ENCODE results near the gene DHRS11. TPM values are rescaled to one million over a fixed set of nuclear protein-coding genes. Genes with fewer than 3 reads are reported as not detected.

Gene DHRS11
- total RNA-seq, 1 experiment from 2014 or later: 38.6 TPM

DNA sequence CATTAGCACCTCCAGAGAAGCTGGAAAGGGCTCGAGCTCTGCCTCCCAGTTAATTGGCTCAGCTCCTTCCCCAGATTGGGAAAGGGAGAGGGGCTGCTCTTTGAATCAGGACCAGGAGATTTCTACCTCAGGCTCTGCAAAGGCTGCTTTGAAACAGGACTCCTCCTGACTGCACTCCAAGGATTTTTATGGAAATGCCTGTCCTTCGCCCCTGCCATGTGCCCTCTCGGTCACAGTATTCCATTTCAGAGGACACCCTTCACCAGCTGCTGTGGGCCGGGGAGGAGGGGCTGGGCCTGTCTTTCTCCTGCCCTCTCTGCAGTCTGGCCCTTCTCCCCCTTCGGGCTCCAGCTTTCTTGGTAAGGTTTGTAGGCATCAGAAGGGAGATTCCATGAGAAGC is 23.3 kb downstream of the DHRS11 start:
- DNase-seq: no peak
- Histone ChIP-seq H3K27me3 (ENCODE audit: control insufficient read depth, insufficient read depth, low read length) (no peaks in the 10 kb centered on the region), H3K4me3 (ENCODE audit: insufficient read depth, low read depth, low read length) (no peak overlapping the region)

GRCh38 chr17:36616061-36617029 is 24.7 kb downstream of the DHRS11 start:
- no peak overlapping the region for H3K4me3 ChIP-seq (ENCODE audit: insufficient read depth, low read depth, low read length)
- H3K27me3 ChIP-seq (ENCODE audit: control insufficient read depth, insufficient read depth, low read length): no peaks in the 10 kb centered on the region
- H3K36me3 ChIP-seq (replicated peaks; ENCODE audit: control insufficient read depth, insufficient read depth, low read length): no peaks in the 10 kb centered on the region
- no peak for DNase-seq

More for the DNA sequence above, 23.3 kb downstream of the DHRS11 start:
- no peaks in the 10 kb centered on the region for H3K36me3 ChIP-seq (replicated peaks; ENCODE audit: control insufficient read depth, insufficient read depth, low read length)

GRCh38 chr17:36617773-36618172 is 26.1 kb downstream of the DHRS11 start:
- no peak for DNase-seq
- Histone ChIP-seq H3K27me3 (ENCODE audit: control insufficient read depth, insufficient read depth, low read length) (no peaks in the 10 kb centered on the region), H3K36me3 (replicated peaks; ENCODE audit: control insufficient read depth, insufficient read depth, low read length) (no peaks in the 10 kb centered on the region), H3K4me3 (ENCODE audit: insufficient read depth, low read depth, low read length) (no peak overlapping the region)

DNA sequence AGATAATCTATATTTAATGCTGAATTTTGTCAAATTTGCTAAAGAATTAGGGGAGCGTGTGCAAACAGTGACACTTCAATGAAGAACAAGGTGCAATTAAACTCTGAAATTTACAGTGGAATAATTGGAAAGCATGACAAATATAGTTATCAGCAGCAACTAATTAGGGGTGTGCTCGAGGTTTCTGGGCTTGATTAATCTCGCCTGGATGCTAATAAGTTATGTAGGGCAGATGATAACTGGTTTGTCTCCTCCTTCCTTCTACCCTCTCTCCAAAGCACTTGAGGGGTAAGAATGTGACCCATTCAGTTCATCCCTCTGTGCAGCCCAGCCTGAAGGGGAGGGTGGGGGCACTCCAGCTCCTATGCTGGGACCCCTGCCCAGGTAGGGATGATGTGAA is 31.6 kb downstream of the DHRS11 start:
- no peaks in the 10 kb centered on the region for H3K36me3 ChIP-seq (replicated peaks; ENCODE audit: control insufficient read depth, insufficient read depth, low read length)
- H3K27me3 ChIP-seq (ENCODE audit: control insufficient read depth, insufficient read depth, low read length): no peaks in the 10 kb centered on the region
- DNase-seq: no peak
- H3K4me3 ChIP-seq (ENCODE audit: insufficient read depth, low read depth, low read length): no peak overlapping the region

DNA sequence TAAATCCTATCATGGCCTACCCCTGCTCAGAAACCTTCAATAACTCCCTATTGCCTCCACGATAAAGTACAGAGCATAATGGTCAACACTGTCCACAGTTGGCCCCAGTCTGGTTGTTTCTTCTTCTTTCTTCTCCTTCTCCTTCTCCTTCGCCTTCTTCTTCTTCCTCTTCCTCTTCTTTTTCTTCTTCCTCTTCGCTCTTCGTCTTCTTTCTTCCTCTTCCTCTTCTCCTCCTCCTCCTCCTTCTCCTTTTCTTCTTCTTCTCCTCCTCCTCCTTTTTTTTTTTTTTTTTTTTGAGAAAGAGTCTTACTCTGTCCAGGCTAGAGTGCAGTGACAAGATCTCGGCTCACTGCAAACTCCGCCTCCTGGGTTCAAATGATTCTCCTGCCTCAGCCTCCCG is 33.5 kb downstream of the DHRS11 start:
- Histone ChIP-seq H3K4me3 (ENCODE audit: insufficient read depth, low read depth, low read length) (no peak overlapping the region), H3K36me3 (replicated peaks; ENCODE audit: control insufficient read depth, insufficient read depth, low read length) (no peaks in the 10 kb centered on the region), H3K27me3 (ENCODE audit: control insufficient read depth, insufficient read depth, low read length) (no peaks in the 10 kb centered on the region)
- DNase-seq: no peak

DNA sequence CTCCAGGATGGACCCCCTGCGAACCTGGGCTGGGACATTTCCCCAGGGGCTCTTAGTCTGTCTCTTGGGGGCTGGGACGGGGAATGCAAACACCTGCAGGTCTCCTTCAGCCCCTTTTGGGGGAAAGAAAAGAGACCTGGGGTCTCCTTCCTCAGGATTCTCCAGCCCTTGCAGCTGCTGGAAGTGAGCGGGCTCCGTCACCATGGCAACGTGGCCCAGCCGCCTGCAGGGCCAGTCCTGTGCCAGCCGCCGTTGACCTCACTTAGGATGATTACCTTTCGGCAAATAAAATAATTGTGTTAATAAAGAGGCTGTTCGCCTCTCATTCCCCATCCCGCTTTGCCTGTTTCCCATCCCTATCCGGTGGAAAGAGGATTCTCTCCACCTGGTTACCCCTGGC is 35.4 kb downstream of the DHRS11 start:
- peak; percentile 80 for DNase-seq
- Histone ChIP-seq H3K27me3 (ENCODE audit: control insufficient read depth, insufficient read depth, low read length) (no peaks in the 10 kb centered on the region; the same call in none of the 2 replicates), H3K4me3 (ENCODE audit: insufficient read depth, low read depth, low read length) (no peak overlapping the region), H3K36me3 (replicated peaks; ENCODE audit: control insufficient read depth, insufficient read depth, low read length) (no peaks in the 10 kb centered on the region)

DNA sequence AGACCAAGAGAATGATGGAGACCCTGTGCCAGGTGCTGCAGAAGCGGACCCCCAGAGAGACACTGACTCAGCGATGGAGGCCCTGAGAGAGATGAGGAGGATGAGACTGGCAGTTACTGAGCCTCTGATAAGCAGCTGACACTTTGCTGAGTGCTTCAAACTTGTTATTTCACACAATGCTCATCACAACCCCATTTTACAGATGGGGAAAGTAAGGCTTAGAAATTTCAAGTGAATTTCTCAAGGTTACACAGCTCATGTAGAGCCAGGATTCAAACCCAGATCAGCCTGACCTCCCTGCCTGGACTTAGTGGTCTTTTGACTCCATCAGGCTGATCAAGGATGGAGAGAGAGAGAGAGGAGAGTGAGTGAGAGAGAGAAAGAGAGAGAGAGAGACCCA is 36.9 kb downstream of the DHRS11 start:
- DNase-seq: no peak
- Histone ChIP-seq H3K36me3 (replicated peaks; ENCODE audit: control insufficient read depth, insufficient read depth, low read length) (no peaks in the 10 kb centered on the region), H3K27me3 (ENCODE audit: control insufficient read depth, insufficient read depth, low read length) (peaks cover 3% of the 10 kb centered on the region), H3K4me3 (ENCODE audit: insufficient read depth, low read depth, low read length) (no peak overlapping the region)

GRCh38 chr17:36629252-36629847 is 37.7 kb downstream of the DHRS11 start:
- H3K27me3 ChIP-seq (ENCODE audit: control insufficient read depth, insufficient read depth, low read length): peaks cover 3% of the 10 kb centered on the region
- H3K36me3 ChIP-seq (replicated peaks; ENCODE audit: control insufficient read depth, insufficient read depth, low read length): no peaks in the 10 kb centered on the region
- DNase-seq: peak; percentile 93
- no peak overlapping the region for H3K4me3 ChIP-seq (ENCODE audit: insufficient read depth, low read depth, low read length)

DNA sequence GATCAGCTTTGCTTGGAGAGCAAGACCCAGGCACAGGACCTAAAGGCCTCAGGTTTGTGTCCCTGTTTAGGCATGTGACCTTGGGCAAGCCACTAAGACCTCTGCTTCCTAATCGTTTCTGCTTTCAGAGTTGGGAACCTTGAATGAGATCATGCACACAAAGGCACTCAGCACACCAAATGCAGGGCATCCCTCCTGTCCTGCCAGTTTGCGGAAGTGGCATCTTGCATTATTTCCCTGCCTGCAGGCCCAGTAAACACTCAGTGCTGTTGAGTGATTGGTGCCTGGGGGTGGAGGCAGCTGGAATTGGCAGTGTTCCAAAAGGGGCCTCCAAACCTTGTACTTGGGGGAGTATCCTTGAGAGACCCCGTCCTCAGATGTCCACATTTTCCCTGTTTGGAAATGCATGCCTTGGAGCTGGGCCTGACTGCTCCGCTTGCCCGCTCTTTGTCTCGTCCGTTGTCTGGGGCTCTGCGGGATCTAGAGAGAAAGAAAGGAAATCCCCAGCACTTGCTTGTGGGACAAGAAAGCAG is 38.4 kb downstream of the DHRS11 start:
- DNase-seq: no peak
- peaks cover 3% of the 10 kb centered on the region for H3K27me3 ChIP-seq (ENCODE audit: control insufficient read depth, insufficient read depth, low read length)
- no peak overlapping the region for H3K4me3 ChIP-seq (ENCODE audit: insufficient read depth, low read depth, low read length)
- no peaks in the 10 kb centered on the region for H3K36me3 ChIP-seq (replicated peaks; ENCODE audit: control insufficient read depth, insufficient read depth, low read length)

DNA sequence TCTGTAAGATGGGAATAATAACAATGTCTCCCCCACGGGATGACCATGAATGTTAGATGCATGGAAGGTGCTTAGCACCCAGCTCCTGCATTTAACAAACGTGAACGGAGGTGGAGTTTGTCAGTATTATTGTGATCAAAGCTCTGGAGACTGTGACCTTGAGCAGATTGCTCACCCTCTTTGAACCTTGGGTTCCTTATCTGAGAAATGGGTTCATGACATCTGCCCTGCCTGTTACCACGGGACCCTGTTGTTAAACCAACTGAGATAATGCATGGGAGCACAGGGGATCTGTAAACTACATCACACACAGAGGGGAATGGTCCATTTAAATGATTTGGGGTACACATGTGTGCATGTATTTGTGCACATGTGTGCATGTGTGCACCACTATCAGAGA is 39.3 kb downstream of the DHRS11 start:
- no peaks in the 10 kb centered on the region for H3K36me3 ChIP-seq (replicated peaks; ENCODE audit: control insufficient read depth, insufficient read depth, low read length)
- H3K27me3 ChIP-seq (ENCODE audit: control insufficient read depth, insufficient read depth, low read length): peaks cover 3% of the 10 kb centered on the region
- no peak overlapping the region for H3K4me3 ChIP-seq (ENCODE audit: insufficient read depth, low read depth, low read length)
- no peak for DNase-seq

DNA sequence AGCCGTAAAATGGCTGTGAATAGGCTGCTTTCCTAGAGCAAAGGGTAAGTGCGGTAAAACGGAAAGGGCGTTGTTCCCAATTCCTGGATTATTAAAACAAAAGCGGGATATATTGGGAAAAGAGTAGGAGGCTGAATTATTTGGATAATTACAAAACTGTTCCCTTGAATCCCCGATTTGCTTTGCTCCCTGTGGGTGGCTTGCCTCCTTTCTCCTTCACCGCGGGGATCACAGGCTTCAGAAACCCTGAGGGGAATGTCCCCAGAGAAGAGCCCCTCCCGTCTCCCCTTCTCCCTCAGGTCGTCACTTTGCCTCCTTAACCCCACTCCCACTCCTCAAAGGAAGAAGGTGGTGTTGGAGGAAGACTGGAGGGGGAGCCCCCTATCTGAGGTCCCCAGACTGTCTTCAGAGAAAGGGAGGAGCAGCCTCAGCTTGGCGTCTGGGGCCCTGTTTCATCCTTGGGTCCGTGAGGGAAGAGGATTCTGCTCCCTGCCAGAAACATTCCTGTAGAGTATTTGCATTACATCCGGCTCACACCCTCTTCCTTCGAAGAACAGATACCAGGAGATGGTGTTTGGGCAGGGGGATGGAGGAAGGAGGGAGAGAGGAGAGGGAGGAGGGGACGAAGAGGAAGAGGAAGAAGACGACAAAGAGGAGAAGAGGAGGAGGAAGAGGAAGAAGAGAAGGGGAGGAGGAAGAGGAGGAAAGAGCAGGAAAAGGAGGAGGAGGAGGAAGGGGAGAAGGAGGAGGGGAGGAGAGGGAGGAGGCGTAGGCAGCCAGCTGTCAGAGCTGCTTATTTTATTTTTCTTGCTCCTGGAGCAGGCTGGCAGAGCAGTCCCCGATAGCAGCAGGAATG is 41.5 kb downstream of the DHRS11 start:
- peak; percentile 77 for DNase-seq
- no peak overlapping the region for H3K4me3 ChIP-seq (ENCODE audit: insufficient read depth, low read depth, low read length)
- no peaks in the 10 kb centered on the region for H3K36me3 ChIP-seq (replicated peaks; ENCODE audit: control insufficient read depth, insufficient read depth, low read length)
- peaks cover 5% of the 10 kb centered on the region for H3K27me3 ChIP-seq (ENCODE audit: control insufficient read depth, insufficient read depth, low read length)

GRCh38 chr17:36640346-36640745 is 48.7 kb downstream of the DHRS11 start:
- Histone ChIP-seq H3K27me3 (ENCODE audit: control insufficient read depth, insufficient read depth, low read length) (peaks cover 52% of the 10 kb centered on the region), H3K36me3 (replicated peaks; ENCODE audit: control insufficient read depth, insufficient read depth, low read length) (no peaks in the 10 kb centered on the region), H3K4me3 (ENCODE audit: insufficient read depth, low read depth, low read length) (no peak overlapping the region)
- DNase-seq: no peak

GRCh38 chr17:36640836-36641235 is 49.2 kb downstream of the DHRS11 start:
- peak; percentile 76 for DNase-seq
- Histone ChIP-seq H3K27me3 (ENCODE audit: control insufficient read depth, insufficient read depth, low read length) (peaks cover 52% of the 10 kb centered on the region), H3K36me3 (replicated peaks; ENCODE audit: control insufficient read depth, insufficient read depth, low read length) (no peaks in the 10 kb centered on the region), H3K4me3 (ENCODE audit: insufficient read depth, low read depth, low read length) (no peak overlapping the region)

DNA sequence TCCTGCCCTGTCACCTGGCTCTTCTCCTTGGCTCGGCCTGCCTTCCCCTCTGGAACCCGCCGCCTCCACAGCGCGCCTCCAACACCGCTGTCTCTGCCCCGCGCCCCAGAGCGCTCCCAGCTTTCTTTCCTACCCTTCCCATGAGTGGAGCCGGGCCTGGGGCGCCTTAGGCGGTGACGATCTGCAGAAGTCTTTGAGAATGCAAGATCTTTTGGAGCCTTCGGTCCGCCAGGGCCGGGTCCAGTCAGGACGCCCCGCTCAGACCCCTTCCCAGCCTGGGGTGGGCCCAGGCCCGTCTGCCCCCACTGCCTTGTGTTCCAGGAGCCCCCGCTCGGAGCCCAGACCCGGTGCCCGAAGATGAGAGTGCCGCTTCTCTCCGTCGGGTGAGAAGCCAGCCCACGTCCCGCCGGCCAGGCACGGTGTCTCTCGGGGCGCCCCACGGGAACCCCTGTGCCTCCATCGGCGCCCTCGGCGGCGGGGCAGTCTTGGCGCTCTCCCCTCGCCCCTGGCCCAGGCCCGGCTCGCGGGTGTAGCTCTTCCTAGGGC is 49.7 kb downstream of the DHRS11 start:
- DNase-seq: peak; percentile 85
- peak overlapping the region; percentile 50 for H3K4me3 ChIP-seq (ENCODE audit: insufficient read depth, low read depth, low read length)
- no peaks in the 10 kb centered on the region for H3K36me3 ChIP-seq (replicated peaks; ENCODE audit: control insufficient read depth, insufficient read depth, low read length)
- peaks cover 52% of the 10 kb centered on the region for H3K27me3 ChIP-seq (ENCODE audit: control insufficient read depth, insufficient read depth, low read length)

All from H7 (cell line).